GM19043 (cell line): ENCODE results near the gene DGCR6L.
"Not testable (repeated sequence)": the region's sequence is repeated elsewhere in the genome, so short reads cannot be mapped to it uniquely, and the experiment has no call there.

Source experiments
- ATAC-seq: cut with Tn5 transposase; IDR thresholded peaks from one replicate; pipeline ENCODE4 v1.9.1; 2021; ENCODE audit warnings: low read depth; ENCODE audit not compliant: unreplicated experiment

The DGCR6L gene

GRCh38 chr22:20265772-20266666 lies 53.8 kb downstream of the DGCR6L start:
- not testable (repeated sequence) for ATAC-seq

GRCh38 chr22:20264614-20265452 lies 55.0 kb downstream of the DGCR6L start:
- ATAC-seq: no peak
